Measurements from ENCODE around the gene GFY. TPM values are rescaled to one million over a fixed set of nuclear protein-coding genes. Genes with fewer than 3 reads are reported as not detected.

GFY gene
- polyA plus RNA-seq, 1 donor from 2014 or later: not detected

DNA sequence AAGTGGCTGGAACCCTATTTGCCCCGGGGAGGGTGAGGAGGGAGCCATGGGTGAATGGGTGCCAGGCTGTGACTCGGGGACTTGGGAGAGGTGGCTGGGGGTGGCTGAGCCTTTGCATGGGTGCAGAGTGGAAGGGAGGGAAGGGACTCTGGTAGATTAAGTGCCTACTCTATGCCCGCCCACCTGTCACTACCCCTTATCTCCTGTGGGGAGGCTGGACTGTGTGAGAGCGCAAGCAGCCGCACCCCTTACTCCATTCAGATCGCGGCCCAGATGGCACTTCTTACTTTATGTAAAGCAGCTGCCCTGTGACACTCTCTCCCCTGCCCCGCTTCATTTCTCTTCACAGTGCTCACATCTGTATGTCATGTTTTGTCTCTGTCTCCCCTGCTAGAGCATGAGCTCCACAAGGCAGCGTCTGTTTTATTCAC, 34.2 kb upstream of the GFY start:
- no peak overlapping the region for H2AFZ ChIP-seq (ENCODE audit: low read depth, low read length)
- no peak for TF ChIP-seq MXI1 (conservative IDR thresholded peaks at IDR 0.05; ENCODE audit: poor library complexity, severe bottlenecking)
- TF ChIP-seq SMC3 (conservative IDR thresholded peaks at IDR 0.05; ENCODE audit: poor library complexity): no peak
- TF ChIP-seq REST (IDR thresholded peaks at IDR 0.05; ENCODE audit: borderline replicate concordance): no peak
- no peak for TF ChIP-seq TAF1 (IDR thresholded peaks at IDR 0.05; ENCODE audit: low read depth)
- TF ChIP-seq EZH2 (IDR thresholded peaks at IDR 0.05; ENCODE audit: borderline replicate concordance, insufficient read depth, low read length, poor library complexity, severe bottlenecking): no peak
- TF ChIP-seq CTCF (IDR thresholded peaks at IDR 0.05; ENCODE audit: poor library complexity, severe bottlenecking): no peak
- no peak for TF ChIP-seq EP300 (conservative IDR thresholded peaks at IDR 0.05; ENCODE audit: poor library complexity, severe bottlenecking)
- no peak for TF ChIP-seq POLR2AphosphoS5 (IDR thresholded peaks at IDR 0.05)
- TF ChIP-seq RAD21 (conservative IDR thresholded peaks at IDR 0.05): no peak

DNA sequence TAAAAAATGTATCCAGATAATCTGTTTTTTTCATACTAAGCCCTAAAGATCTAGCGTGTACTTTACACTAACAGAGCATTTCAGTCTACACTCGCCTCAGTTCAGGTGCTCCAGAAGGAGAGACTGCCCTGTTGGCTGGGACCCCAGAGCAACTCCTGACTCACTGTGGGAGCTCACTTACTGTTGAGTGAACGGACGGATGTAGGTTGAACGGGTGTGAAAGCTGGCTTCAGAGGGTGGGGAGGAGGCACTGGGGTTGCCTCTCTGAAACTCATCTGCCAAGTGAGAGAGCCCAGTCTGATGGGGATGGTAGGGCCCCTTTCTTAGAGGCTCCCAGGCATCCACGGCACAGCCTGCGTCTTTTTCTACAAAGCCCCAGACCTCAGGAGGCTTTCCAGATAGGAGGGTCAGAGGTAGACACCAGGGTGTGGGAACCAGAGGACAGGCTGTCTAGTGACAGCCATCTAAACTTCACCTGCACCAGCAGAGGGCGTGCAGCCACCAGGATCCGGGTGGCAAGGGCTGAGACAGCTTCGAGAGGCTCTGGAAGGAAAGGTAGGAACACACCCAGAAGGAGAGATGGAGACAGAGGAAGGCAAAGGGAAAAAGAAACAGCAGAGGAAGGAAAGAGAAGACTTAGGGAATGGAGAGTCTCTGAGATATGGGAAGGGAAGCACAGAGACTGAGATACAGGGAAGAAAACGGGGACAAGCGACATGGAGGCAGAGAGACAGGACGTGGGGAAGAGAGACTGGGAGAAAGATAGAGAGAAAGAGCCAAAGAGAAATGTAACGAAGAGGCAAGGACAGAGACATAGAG, 33.4 kb upstream of the GFY start:
- no peak overlapping the region for H3K4me2 ChIP-seq (ENCODE audit: low read length)
- H3K79me2 ChIP-seq (replicated peaks; ENCODE audit: insufficient read depth, low read length): no peaks in the 10 kb centered on the region
- no peaks in the 10 kb centered on the region for H3K36me3 ChIP-seq (ENCODE audit: insufficient read depth, low read length)
- no peak overlapping the region for H3K27ac ChIP-seq (ENCODE audit: low read length)
- no peaks in the 10 kb centered on the region for H3K27me3 ChIP-seq (ENCODE audit: insufficient read depth, low read depth, low read length)
- no peak overlapping the region for H2AFZ ChIP-seq (ENCODE audit: low read depth, low read length)
- no peak overlapping the region for H3K4me3 ChIP-seq (ENCODE audit: low read length)
- no peaks in the 10 kb centered on the region for H3F3A ChIP-seq (ENCODE audit: insufficient read depth, low read length, poor library complexity, severe bottlenecking)
- no peaks in the 10 kb centered on the region for H4K20me1 ChIP-seq (ENCODE audit: insufficient read depth)
- no peaks in the 10 kb centered on the region for H3K9me3 ChIP-seq (ENCODE audit: low read length)
- TF ChIP-seq REST (IDR thresholded peaks at IDR 0.05; ENCODE audit: borderline replicate concordance): no peak
- peak; percentile 97 for TF ChIP-seq RAD21 (conservative IDR thresholded peaks at IDR 0.05)
- TF ChIP-seq SMC3 (conservative IDR thresholded peaks at IDR 0.05; ENCODE audit: poor library complexity): peak; percentile 97
- TF ChIP-seq CTCF (IDR thresholded peaks at IDR 0.05; ENCODE audit: poor library complexity, severe bottlenecking): peak; percentile 96
- H3K9ac ChIP-seq (ENCODE audit: low read length): no peak overlapping the region
- H3K9me2 ChIP-seq (ENCODE audit: insufficient read depth, low read length): no peaks in the 10 kb centered on the region

More for the DNA sequence above, 34.2 kb upstream of the GFY start:
- no peaks in the 10 kb centered on the region for H3K27me3 ChIP-seq (ENCODE audit: insufficient read depth, low read depth, low read length)
- no peaks in the 10 kb centered on the region for H4K20me1 ChIP-seq (ENCODE audit: insufficient read depth)
- H3K4me3 ChIP-seq (ENCODE audit: low read length): no peak overlapping the region
- no peaks in the 10 kb centered on the region for H3K36me3 ChIP-seq (ENCODE audit: insufficient read depth, low read length)
- no peaks in the 10 kb centered on the region for H3K9me3 ChIP-seq (ENCODE audit: low read length)
- no peak overlapping the region for H3K27ac ChIP-seq (ENCODE audit: low read length)
- no peak overlapping the region for H3K4me2 ChIP-seq (ENCODE audit: low read length)
- H3K79me2 ChIP-seq (replicated peaks; ENCODE audit: insufficient read depth, low read length): no peaks in the 10 kb centered on the region
- H3K9me2 ChIP-seq (ENCODE audit: insufficient read depth, low read length): no peaks in the 10 kb centered on the region
- no peak overlapping the region for H3K9ac ChIP-seq (ENCODE audit: low read length)
- no peaks in the 10 kb centered on the region for H3F3A ChIP-seq (ENCODE audit: insufficient read depth, low read length, poor library complexity, severe bottlenecking)
